HL-60 (cell line): ENCODE results near the gene STK17A.

Experiments
- DNase-seq, 2 experiments: peaks; one replicate each; pipeline ENCODE4 v3.0.0-alpha.2; 2010 to 2020; ENCODE audit warnings: low read depth in 1 of 2, low spot score in 1 of 2
- H3K27ac ChIP-seq: fragments of 250-450 bp; sonication (Bioruptor Pico); replicated peaks from 2 replicates; pipeline ENCODE4 v1.5.1; 2020; ENCODE audit warnings: mild to moderate bottlenecking, moderate library complexity
- H3K27me3 ChIP-seq: fragments of 250-450 bp; sonication (Bioruptor Pico); 2 replicates; pipeline ENCODE4 v1.5.1; 2021; ENCODE audit warnings: mild to moderate bottlenecking, moderate library complexity; ENCODE audit not compliant: insufficient read depth, poor library complexity, severe bottlenecking
- H3K4me3 ChIP-seq: replicated peaks from 2 replicates; pipeline ENCODE4 v1.5.1; 2011; ENCODE audit warnings: mild to moderate bottlenecking, control low read depth, low read length; ENCODE audit not compliant: insufficient read depth
- GABPA ChIP-seq: IDR thresholded peaks from 2 replicates; pipeline ENCODE4 v1.6.1; 2012; ENCODE audit warnings: low read depth
- POLR2AphosphoS5 ChIP-seq: IDR thresholded peaks from 2 replicates; pipeline ENCODE4 v1.6.1; 2012; ENCODE audit warnings: low read depth
- SPI1 ChIP-seq: IDR thresholded peaks from 2 replicates; pipeline ENCODE4 v1.6.1; 2012; ENCODE audit warnings: low read depth, mild to moderate bottlenecking, borderline replicate concordance
- TF ChIP-seq, protein P1 (sequence below): IDR thresholded peaks from one replicate; pipeline ENCODE4 v1.5.1; 2011; ENCODE audit warnings: low read length, control low read depth, inconsistent platforms; ENCODE audit not compliant: insufficient read depth
- TF ChIP-seq, protein P2 (sequence below): IDR thresholded peaks from 2 replicates; pipeline ENCODE4 v1.6.1; 2012; ENCODE audit warnings: low read depth; ENCODE audit not compliant: insufficient replicate concordance

Gene STK17A

DNA sequence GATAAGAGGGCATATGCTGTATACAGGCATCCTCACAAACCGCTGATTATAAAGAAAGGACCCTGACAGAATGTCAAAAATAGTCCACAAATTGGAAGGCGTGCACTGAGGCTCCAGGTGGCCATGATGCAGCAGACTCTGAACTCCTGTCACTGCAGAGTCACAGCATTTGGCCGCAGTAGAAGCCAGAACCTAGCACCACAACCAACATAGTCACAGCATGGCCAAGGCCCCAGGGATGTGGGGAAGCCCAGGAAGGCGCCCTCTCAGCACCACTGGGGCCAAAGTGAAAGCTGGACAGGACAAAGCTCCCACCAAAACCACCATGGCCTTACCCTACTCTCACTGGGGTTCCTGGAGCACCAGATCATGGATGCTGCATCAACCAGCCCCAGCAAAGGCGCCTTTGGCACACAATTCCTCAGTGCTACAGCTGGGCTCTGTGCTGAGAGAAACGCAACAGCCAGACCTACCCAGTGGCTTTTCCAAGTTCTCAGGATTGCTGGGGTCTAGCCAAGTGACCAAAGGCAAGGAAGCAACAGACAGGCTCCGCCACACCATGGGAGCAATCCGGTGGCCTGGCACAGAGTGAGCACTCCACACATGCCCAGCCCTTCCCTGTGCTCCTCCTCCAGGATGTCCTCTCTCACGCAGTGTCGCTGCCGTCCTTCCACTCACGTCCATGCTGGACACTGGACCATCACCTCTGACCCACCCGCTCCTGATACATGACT is 60.2 kb downstream of the STK17A start:
- H3K27ac ChIP-seq, result no peak overlapping the region
- no peak for TF ChIP-seq SPI1
- TF ChIP-seq GABPA, result no peak
- TF ChIP-seq, protein P1, sequence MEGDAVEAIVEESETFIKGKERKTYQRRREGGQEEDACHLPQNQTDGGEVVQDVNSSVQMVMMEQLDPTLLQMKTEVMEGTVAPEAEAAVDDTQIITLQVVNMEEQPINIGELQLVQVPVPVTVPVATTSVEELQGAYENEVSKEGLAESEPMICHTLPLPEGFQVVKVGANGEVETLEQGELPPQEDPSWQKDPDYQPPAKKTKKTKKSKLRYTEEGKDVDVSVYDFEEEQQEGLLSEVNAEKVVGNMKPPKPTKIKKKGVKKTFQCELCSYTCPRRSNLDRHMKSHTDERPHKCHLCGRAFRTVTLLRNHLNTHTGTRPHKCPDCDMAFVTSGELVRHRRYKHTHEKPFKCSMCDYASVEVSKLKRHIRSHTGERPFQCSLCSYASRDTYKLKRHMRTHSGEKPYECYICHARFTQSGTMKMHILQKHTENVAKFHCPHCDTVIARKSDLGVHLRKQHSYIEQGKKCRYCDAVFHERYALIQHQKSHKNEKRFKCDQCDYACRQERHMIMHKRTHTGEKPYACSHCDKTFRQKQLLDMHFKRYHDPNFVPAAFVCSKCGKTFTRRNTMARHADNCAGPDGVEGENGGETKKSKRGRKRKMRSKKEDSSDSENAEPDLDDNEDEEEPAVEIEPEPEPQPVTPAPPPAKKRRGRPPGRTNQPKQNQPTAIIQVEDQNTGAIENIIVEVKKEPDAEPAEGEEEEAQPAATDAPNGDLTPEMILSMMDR, result no peak
- TF ChIP-seq, protein P2, sequence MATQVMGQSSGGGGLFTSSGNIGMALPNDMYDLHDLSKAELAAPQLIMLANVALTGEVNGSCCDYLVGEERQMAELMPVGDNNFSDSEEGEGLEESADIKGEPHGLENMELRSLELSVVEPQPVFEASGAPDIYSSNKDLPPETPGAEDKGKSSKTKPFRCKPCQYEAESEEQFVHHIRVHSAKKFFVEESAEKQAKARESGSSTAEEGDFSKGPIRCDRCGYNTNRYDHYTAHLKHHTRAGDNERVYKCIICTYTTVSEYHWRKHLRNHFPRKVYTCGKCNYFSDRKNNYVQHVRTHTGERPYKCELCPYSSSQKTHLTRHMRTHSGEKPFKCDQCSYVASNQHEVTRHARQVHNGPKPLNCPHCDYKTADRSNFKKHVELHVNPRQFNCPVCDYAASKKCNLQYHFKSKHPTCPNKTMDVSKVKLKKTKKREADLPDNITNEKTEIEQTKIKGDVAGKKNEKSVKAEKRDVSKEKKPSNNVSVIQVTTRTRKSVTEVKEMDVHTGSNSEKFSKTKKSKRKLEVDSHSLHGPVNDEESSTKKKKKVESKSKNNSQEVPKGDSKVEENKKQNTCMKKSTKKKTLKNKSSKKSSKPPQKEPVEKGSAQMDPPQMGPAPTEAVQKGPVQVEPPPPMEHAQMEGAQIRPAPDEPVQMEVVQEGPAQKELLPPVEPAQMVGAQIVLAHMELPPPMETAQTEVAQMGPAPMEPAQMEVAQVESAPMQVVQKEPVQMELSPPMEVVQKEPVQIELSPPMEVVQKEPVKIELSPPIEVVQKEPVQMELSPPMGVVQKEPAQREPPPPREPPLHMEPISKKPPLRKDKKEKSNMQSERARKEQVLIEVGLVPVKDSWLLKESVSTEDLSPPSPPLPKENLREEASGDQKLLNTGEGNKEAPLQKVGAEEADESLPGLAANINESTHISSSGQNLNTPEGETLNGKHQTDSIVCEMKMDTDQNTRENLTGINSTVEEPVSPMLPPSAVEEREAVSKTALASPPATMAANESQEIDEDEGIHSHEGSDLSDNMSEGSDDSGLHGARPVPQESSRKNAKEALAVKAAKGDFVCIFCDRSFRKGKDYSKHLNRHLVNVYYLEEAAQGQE, result no peak
- H3K27me3 ChIP-seq, result no peaks in the 10 kb centered on the region
- DNase-seq, result no peak
- H3K4me3 ChIP-seq, result no peak overlapping the region

DNA sequence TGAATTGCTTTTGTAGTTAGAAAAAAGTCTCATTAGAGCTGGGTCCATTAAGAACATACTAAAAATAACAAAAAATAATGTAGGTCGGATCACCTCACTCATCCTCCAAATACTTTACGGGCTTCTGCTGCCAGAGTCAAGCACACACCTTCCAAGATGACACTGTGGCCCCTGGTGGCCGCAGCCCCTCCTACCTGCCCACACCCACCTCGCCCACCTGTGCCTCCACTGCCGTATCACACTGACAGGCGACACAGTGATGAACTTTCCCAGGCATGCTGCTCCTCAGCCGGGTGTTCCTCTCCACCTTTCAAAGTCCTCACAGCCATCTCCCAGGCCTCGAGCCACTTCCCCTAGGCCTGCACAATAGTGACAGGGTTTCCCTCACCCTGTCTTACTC is 60.9 kb downstream of the STK17A start:
- H3K27ac ChIP-seq, result no peak overlapping the region

DNA sequence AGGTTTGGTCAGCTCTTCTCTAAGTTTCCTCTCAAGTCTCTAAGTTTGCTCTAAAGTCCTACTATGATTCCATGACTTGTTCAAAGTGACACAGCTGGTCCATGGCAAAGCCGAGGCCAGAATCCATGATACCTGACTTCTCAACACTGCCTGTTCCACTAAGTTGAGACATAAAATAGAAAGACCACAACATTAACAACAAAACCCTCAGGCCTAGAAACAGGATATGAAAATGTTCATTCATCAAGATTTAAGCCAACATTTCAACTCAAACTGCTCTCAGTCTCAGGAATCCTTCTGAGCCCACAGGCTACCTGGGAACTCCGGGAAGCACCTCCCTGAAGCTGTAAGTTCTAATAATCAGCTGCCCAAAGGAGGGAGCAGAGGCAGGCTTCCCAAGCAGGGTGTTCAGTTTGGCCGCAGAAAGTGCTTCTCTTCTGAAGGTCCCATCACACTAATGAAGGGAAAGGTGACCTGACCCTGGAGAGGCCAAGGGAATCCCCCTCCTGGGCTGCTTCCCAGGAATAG is 62.9 kb downstream of the STK17A start:
- no peaks in the 10 kb centered on the region for H3K27me3 ChIP-seq
- no peak for DNase-seq
- no peak for TF ChIP-seq GABPA
- TF ChIP-seq POLR2AphosphoS5, result no peak
- TF ChIP-seq SPI1, result no peak
- TF ChIP-seq, protein P1, result no peak
- TF ChIP-seq, protein P2, result no peak
- H3K4me3 ChIP-seq, result no peak overlapping the region
- no peak overlapping the region for H3K27ac ChIP-seq

More for the DNA sequence above, 60.9 kb downstream of the STK17A start:
- no peak overlapping the region for H3K4me3 ChIP-seq
- TF ChIP-seq GABPA (no peak), SPI1 (no peak), POLR2AphosphoS5 (no peak)
- TF ChIP-seq, protein P2, result no peak
- TF ChIP-seq, protein P1, result no peak
- DNase-seq, result no peak
- H3K27me3 ChIP-seq, result no peaks in the 10 kb centered on the region
